HG02588 (cell line): ENCODE measurements around the gene NSG2.

Source experiments
- ATAC-seq: cut with Tn5 transposase; IDR thresholded peaks from one replicate; pipeline ENCODE4 v1.9.1; 2021; ENCODE audit warnings: mild to moderate bottlenecking, moderate library complexity; ENCODE audit not compliant: unreplicated experiment

Gene NSG2

DNA sequence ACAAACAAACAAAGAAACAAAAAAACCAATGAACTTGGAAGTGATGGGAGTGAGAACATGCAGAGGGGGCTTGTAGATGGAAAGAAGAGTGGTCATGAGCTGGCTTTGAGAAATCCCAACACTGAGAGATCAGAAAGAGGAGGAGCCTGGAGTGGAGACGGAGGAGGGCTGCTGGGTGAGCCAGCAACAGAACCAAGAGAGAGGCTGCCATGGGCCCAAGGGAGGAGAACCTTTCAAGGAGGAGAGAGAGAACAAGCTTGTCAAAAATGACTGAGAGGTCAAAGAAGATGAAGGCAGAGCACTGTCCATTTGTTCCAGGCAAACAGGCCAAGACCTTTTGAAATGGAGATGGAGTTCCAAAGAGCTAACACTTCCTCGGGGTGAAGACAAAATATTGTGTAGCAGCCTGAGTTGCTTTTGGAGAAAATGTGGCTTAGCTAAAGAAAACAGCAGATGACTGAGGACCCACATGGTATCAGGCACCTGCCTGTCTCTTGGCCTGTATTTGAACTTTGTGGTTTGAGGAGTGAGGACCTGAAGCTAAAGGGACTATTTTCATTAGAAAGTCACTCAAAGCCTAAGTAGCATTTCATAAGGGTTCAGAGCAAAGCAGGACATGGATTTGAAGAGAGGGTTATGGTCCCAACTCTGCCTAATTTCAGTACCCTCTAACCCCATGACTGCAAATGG, 13.1 kb downstream of the NSG2 start:
- no peak for ATAC-seq

DNA sequence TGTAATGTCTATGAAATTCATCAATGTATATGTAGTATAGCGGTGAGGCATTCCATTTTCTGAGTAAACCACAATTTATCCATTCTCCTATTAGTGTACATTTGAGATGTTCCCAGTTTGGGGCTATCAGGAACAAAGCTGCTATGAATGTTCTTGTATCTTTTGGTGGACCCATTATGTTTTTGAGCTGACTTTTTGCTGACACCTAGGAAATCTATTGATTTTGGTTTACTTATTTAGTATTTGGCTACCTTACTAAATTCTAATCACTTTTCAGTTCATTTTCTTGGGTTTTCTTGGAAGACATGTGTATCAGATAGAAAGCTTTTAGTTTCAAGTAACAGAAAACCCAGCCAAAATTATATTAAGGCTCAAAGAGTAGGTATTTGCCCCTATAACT, 13.7 kb downstream of the NSG2 start:
- no peak for ATAC-seq

DNA sequence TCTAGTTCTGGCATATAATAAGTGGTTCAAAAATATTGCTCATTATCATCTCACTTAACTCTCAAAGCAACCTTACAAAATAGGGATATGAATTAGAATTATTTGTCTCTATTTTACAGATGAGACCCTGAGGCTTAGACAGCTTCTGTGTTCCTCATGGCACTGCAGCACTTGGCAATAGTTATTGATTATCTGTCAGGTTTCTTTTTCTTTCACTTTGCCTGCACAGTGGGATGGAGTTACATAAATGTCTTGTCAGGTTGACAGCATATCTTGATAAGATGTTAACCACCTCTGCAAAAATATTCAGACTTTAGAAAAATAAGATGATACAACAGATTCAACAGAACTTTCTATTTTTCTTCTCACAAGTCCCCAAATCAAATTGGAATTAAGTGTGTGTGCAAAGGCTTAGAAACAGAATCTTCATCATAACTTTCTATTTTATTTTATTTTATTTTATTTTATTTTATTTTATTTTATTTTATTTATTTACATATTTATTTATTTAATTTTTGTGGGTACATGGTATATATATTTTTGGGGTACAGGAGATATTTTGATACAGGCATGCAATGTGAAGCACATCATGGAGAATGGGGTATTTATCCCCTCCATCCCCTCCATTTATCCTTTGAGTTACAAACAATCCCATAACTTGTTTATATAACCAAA, 17.7 kb downstream of the NSG2 start:
- ATAC-seq: no peak

DNA sequence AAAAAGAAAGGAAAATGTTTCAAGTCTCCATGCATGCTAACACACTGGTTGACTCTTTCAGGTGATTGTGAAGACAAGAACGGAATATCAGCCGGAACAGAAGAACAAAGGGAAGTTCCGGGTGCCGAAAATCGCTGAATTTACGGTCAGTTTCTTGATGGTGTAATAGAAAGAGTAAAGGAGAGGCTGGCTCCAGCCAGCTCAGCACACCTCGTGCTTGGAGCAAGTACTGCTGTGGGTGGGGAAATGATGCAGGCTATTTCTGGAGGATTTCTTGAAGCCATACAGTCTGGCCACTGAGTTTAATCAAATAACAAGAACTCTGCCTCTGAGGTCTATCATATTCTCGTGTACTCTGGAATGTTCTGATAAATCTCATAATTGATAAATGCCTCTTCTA, 18.7 kb downstream of the NSG2 start:
- ATAC-seq: no peak

DNA sequence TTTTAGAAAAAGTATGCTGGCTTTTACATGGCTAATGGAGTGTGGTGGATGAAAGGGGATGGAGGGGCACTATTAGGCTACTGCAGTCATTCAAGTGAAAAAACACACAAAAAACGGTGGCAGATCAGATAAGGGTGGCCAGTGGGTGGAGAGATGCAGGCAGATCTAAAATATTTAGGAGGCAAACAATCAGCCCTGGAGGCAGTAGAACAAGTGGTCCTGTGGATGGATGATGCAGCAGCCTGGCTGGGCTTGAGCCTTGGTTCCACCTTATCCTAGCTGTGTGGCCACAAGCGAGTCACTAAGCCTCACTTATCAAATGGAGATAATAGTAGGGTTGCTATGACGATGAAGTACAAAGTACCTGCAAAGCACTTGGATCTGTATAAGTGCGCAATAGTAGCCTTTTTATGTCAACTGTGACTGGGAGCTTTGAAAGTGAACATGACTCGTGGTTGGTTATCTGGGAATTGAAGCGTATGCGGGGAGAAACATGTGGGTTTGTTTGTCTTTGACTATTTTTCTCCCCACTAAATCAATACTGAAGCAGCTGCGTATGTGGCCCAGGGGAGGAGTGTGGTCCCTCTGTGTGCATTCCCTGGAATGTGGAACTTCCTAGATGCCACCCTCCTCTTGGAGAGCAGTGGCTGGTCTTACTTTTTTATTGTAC, 20.2 kb downstream of the NSG2 start:
- no peak for ATAC-seq

DNA sequence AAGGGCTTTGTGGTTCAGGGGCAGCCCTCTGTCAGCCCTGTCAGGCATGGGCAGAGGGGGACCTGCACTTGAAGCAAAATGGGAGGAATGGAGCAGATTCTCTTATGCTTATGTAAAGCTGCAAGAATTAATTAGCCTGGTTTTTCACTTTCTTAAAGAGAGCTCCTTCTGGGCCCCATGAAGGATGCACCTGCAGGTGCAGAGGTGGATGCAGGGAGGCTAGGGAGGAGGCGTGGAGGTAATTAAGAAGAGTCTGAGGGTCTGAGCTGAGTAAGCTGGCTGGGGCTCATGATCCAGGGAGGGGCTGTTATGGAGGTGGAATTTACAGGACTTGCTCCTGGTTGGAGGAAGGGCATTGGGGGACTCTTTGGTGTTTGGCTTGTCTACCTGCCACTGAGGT, 22.0 kb downstream of the NSG2 start:
- ATAC-seq: no peak

DNA sequence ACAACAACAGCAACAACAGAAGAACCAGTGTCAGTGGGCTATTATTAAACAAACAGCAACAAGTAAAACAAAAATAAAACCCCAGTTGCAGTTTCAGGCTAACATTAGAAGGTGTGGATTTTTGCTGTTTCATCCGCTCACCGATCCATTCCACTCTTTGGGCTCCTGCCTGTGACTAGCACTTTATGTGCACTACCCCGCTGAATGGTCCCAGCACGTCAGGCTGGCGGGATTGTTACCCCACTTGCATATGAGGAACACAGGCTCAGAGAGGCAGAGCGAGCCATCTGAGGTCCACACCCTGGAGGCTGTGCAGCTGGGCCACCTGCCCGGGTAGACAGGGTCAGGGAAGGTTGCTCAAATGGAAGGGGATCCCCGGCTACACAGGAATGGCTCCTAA, 26.0 kb downstream of the NSG2 start:
- ATAC-seq: no peak

DNA sequence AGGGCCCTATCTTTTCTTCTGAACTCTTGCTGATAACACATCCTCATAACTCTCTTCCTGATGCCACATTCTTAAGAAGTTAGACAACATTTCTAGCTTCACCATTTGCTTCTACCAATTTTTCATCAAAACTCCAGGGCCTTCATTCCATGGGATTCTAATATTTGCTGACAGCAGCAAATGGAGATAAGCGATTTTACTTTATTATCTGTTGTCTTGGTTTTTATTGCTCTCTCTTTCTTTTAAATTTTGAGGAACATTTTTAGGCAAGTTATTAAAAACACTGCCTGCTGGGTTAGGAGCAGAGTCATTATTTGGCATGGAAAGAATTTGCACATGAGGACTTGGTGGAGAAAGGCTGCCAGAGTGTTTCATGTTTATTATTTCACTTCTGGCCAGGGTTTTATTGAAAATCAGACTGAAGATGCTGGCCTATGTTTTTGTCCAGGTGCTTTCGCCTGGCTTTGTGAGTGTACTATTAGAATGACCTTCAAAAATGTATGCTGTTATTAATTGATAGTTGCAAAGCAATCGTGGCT, 27.7 kb downstream of the NSG2 start:
- ATAC-seq: no peak

DNA sequence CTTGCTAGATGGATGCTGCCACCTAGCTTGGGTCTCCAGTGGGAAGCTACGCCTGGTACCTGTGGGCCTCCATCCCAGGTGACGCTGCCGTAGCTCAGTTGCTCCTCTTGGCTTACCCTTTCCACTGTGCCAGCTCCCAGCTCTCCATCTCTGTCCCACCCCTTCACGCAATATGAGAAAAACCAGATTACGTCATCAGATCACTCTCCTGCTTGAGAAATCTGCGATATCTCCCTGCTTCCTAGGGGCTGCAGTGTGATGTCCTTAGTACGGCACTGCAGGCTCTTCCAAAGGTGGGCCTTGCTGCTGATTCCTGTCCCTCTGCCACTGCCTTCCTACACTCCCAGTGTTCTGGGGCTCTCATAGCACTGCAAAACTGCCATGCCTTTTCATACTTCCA, 28.9 kb downstream of the NSG2 start:
- ATAC-seq: no peak

DNA sequence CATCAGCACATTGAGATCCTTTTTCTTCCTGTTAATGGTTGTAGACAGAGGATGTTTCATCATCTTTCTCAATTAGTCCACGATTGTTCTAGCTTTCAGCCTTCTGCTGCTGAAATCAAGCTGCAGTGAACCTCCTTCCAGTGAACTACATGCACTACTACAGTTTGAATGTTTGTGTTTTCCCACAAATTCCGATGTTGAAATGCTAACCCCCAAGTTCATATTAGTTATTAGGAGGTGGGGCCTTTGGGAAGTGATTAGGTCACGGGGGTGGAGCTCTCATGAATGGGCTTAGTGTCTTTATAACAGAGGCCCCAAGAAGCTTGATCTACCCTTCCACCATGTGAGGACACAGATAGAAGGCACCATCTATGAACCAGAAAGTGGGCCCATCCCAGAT, 32.9 kb downstream of the NSG2 start:
- no peak for ATAC-seq

DNA sequence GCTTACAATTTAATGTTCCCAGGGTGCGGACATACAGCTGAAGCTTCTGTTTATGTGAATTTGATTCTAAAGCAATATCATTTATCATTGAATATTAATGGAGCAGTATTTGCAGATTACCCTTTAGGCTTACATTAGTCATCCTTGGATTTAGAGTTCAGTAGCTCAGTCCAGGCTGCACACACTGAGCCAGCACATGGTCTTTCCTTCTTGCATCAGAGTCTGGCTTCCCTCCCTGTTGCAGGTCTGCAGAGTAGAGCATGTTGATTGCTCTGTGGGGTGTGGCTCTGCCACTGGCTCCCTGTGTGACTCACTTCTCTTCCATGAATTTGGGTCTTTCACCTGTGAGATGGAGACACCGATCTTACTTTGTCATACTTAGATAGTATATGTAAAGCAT, 36.8 kb downstream of the NSG2 start:
- no peak for ATAC-seq

DNA sequence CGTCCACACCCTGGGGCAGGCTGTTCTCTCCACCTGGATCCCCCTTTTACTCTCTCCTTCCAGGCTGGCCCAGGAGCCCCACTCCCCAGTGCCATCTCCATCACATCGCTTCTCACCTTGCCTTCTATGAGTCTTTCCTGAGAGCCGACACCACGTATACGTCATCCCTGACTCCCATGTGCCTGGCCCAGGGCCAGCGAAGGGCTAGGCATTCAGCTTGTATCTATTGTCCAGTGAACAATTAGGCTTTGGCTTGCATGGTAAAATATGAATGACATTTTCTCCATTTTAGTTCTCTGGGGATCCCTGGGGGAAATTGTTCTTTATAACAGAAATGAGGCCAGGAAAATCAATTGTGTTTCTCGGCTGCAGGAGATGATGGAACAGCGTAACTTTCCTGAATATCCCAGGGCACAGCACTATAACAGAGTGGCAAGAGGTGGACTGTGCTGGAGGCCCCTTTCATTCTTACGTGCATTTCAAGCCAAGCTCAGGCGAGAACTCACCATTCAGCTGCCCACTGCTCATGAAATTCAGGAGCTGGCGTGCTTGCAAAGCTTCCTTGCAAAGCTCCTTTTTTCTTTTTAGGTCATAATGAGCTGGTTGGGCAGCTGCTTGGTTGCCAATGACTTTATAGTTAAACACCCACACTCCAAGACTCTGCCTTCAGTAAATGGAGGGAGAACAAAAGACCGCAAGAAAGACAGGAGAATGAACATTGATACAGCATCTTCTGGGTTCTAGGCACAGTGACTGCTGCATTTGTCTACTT, 37.7 kb downstream of the NSG2 start:
- no peak for ATAC-seq

DNA sequence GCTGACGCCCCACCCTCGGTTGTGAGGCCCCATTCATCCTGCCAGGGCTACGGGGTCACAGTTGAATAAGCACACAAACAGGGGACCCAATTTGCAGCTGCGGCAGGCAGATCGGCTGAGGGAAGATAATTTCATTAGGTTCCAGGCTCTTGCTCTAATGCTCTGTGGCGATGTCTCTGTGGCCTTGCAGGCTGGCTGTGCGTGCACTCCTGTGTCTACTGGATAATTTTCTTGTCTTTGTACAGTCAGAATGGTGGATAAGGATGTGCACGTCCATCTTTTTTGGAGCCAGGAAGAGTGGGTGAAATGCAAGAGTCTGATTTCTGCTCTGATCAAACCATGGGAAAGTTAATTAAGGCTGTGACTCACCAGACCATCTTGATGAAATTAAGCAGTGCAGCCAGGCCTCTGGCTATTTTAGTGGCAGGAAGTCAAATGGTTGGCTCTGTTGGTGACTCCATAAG, 39.2 kb downstream of the NSG2 start:
- ATAC-seq: no peak

DNA sequence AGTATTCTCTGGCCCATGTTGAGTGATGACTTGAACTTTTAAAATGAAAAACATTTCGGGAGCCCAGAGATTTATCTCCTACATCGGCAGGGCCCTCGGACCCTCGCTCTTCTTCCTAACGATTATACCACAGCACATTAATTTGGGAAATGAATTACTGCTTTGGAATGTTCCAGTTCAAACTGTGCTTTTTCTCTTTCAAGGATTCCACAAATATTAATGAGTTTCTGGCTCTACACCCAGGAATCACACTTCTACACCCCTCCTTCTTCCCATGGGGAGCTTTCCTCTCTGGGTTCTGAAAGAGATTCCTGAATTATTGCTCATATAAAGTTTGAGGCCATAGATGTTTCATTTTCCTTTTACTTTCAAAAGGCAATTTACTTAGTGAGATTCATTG, 41.2 kb downstream of the NSG2 start:
- ATAC-seq: no peak

DNA sequence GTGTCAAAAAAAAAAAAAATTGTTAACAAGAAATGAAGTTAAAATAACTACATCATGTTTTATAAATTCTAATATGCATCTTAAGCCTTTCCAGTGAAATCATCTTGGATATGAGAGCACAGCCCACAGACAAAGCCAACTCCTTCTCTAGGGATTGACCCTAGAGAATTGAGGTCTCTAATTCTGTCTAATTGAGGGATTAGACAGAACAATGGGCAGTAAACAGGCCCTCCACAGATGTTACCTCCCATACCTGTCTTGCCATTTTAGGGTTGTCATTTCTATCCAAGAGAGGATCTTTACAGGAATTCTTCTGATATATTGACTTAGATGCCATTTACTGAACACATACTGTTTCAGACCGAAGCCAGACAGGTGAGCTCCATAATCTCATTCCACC, 42.3 kb downstream of the NSG2 start:
- no peak for ATAC-seq

DNA sequence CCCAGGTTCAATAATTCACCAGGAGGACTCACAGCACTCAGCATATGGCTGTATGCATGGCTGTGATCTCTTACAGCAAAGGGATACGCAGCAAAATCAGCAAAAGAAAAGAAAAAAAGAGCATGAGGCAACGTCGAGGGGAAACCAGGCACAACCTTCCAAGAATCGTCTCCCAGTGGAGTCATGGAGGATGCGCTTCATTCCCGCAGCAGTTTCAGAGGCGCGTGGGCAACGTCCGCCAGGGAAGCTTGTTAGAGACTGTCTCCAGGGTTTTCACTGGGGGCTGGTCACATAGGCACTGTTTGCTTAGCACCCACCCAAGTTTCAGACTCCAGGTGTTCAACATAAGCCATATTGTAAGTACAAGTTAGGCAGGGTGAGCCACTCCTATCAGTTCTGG, 44.6 kb downstream of the NSG2 start:
- no peak for ATAC-seq

DNA sequence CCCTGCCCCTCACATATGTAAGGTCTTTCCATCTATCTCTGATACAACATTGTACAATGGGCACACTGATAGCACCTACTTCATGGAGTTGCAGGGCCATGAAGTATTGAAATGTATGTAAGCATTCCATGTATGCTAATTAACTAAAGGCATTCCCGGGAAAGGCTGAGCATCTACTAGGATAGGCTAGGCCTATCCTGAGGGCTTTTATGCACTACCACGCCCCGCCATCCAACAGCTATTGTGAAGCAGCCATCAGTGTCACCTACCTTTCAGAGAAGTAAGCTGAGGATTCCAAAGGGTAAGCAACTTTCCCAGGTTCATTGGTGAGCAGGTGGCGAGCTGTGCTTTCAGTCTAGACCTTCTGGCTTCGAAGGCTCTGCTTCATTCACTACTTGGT, 47.6 kb downstream of the NSG2 start:
- no peak for ATAC-seq

DNA sequence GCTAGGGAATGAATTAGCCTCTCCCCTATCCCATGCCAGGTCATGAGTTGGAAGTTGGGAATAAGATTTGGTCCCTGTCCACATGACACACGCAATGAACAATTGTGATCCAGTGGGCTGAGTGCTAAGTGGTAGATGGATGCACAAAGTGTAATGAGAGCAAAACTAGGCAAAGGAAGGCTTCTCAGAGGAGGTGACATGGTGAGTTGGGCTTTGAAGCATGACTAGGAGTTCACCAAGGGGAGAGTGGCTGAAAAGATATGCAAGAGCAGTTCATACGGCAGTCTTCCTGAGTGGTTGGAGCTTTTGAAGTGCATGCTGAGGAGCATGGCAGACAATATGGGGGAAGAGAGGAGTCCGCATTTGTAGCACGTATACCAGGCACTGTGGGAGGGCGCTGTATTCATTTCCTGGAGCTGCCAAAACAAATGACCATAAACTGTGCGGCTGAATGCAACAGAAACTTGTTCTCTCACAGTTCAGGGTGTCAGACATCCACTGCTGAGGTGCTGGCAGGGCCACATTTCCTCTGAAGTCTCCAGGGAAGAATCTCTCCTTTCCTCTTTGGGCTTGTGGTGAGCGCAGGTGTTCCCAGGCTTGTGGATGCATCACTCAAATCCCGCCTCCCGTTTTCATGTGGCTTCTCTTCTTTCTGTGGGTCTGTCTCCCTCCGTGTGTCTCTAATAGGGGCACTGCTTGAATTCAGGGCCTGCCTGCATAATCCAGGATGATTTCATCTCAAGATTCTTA, 49.5 kb downstream of the NSG2 start:
- ATAC-seq: no peak

DNA sequence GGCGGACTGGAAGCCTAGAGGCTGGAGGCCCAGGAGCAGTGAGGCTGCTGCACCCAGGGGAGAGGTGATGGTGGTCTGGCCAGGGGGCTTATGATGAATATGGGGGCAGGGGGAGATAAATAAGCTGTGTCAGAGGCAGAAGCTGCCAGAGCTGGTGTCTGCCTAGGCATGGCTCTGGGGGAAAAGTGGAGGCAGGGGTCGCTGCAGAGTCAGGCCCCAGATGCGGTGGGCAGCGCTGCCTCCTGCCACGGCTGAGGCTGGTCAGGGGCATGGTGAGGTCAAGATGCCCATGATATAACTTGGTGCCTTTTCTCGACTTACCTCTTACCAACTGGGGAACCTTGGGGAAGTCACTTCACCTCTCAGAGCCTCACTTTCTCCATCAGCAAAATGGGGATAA, 51.1 kb downstream of the NSG2 start:
- ATAC-seq: no peak

DNA sequence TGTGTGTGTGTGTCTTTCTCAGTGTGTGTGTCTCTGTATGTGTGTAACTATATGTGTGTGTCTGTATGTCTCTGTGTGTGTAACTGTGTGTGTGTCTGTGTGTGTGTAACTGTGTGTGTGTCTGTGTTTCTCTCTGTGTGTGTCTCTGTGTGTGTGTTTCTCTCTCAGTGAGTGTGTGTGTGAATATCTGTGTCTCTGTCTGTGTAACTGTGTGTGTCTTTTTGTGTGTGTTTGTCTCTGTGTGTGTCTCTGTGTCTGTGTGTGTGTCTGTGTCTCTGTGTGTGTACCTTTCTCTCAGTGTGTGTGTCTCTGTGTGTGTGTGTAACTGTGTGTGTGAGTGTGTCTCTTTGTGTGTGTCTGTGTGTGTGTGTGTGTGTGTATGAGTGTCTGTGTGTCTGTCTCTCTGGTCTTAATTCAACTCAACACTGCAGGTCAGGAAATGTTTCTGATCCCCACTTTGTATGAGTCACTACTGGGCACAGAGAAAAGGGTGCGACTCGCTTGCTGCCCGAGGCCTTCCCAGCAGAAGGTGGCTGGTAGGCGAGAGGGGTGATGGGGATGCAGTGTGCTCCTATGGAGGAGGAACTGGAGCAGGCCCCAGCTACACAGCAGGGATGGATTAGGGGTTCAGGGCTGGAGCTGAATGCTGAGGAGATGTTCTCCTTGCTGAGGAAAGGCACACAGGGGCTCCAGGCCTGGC, 52.1 kb downstream of the NSG2 start:
- no peak for ATAC-seq
